ENCODE results near the gene MAN1A2. TPM values are rescaled to one million over a fixed set of nuclear protein-coding genes. Genes with fewer than 3 reads are reported as not detected.

MAN1A2 gene
- total and polyA plus RNA-seq, 9 of the 15 experiments (the other 6 are each of a cell fraction or from before 2014, with no cell fraction given) = 4.2 to 38.4 (median 18.7) TPM

- Histone ChIP-seq H3K79me2 (ENCODE audit: control insufficient read depth, insufficient read depth, low read length) (no peaks in the 10 kb centered on the region), H3K36me3 (ENCODE audit: control insufficient read depth, insufficient read depth, low read length) (no peaks in the 10 kb centered on the region), H3K9me1 (ENCODE audit: control insufficient read depth, insufficient read depth, low read length) (no peaks in the 10 kb centered on the region), H3K27me3 (ENCODE audit: control insufficient read depth in 2 of 2, insufficient read depth in 2 of 2, low read length in 2 of 2) (no peaks in the 10 kb centered on the region), H3K4me2 (ENCODE audit: insufficient read depth, low read length) (no peak overlapping the region), H2AFZ (ENCODE audit: low read depth, low read length) (no peak overlapping the region), H3K9ac (ENCODE audit: insufficient read depth in 1 of 2, low read depth in 2 of 2, low read length in 2 of 2) (no peak overlapping the region), H3K4me3 (no peak overlapping the region), H3K4me1 (replicated peaks in 1 of 2; ENCODE audit: control insufficient read depth in 2 of 2, insufficient read depth in 2 of 2, low read length in 2 of 2) (no peaks in the 10 kb centered on the region), H4K20me1 (replicated peaks; ENCODE audit: control insufficient read depth, insufficient read depth, low read length) (no peaks in the 10 kb centered on the region), H3K9me3 (replicated peaks; ENCODE audit: control insufficient read depth, insufficient read depth, low read depth, low read length) (no peaks in the 10 kb centered on the region), H3K27ac (ENCODE audit: extremely low read depth, low read depth, low read length) (no peak overlapping the region)
- TF ChIP-seq ELK1 (CRISPR knock-in tag; IDR thresholded peaks at IDR 0.05) (no peak), HNRNPK (IDR thresholded peaks at IDR 0.05; ENCODE audit: low read depth, low read length, poor library complexity, severe bottlenecking) (no peak), E2F1 (CRISPR knock-in tag; IDR thresholded peaks at IDR 0.05) (no peak), NCOA4 (IDR thresholded peaks at IDR 0.05; ENCODE audit: partially characterized antibody) (no peak), NR3C1 (CRISPR knock-in tag; IDR thresholded peaks at IDR 0.05) (no peak), GTF2B (IDR thresholded peaks at IDR 0.05; ENCODE audit: extremely low read depth, insufficient read length) (no peak)
- ChIA-PET POLR2A (no interaction called here), CTCF (ENCODE audit: low intra/inter-chr PET ratio) (no interaction called here)
- FAIRE-seq (no peak), ATAC-seq (no peak), DNase-seq (ENCODE audit: extremely low read depth in 1 of 4, low spot score in 3 of 4) (no peak)
- no TSS peak for BruUV-seq (replicated peaks)
- in situ Hi-C loops (cut with MboI) (no loop called here), intact Hi-C loops (cut with micrococcal nuclease) (no loop called here)
Observed at GRCh38 chr1:117531222-117531621, 164.0 kb downstream of the MAN1A2 start.

Measured in K562 (cell line).